Tibial artery (tissue), 4 donors: Measurements from ENCODE around the gene SH3TC2.

ENCODE experiments used
- DNase-seq, 2 donors: peaks; one replicate each; pipeline ENCODE4 v3.0.0-alpha.2; 2019
- H3K27ac ChIP-seq, 2 donors: fragments of 200-600 bp; sonication (generic) in 1 of 2; 1 replicate in 1 of 2; 2 replicates in 1 of 2; pipeline ENCODE4 v1.5.1; 2018 to 2019; ENCODE audit warnings: mild to moderate bottlenecking in 1 of 2
- H3K27me3 ChIP-seq, 2 donors: fragments of 200-600 bp; sonication (generic) in 1 of 2; one replicate each; pipeline versions ENCODE4 v1.5.1 to v1.6.0; 2016 to 2019
- H3K36me3 ChIP-seq, 3 donors: fragments of 200-600 bp; sonication (generic) in 2 of 3; one replicate each; pipeline ENCODE4 v1.5.1; 2016 to 2019; ENCODE audit warnings: mild to moderate bottlenecking in 2 of 3
- H3K4me1 ChIP-seq, 4 donors: fragments of 200-600 bp; sonication (generic) in 2 of 4; 1 replicate in 3 of 4; 2 replicates in 1 of 4; pipeline ENCODE4 v1.5.1; 2016 to 2019
- H3K4me3 ChIP-seq, 2 donors: fragments of 200-600 bp; sonication (generic) in 1 of 2; 1 replicate in 1 of 2; 2 replicates in 1 of 2; pipeline ENCODE4 v1.5.1; 2018 to 2019; ENCODE audit warnings: mild to moderate bottlenecking in 2 of 2
- H3K9me3 ChIP-seq, 3 donors: fragments of 200-600 bp; sonication (generic) in 1 of 3; one replicate each; pipeline ENCODE4 v1.5.1; 2016 to 2019
- CTCF ChIP-seq, 2 experiments: fragments of 200-600 bp in 1 of 2; fragments of 450-650 bp in 1 of 2; IDR thresholded peaks; one replicate each; pipeline ENCODE4 v1.5.1; 2017 to 2019; ENCODE audit warnings: antibody characterized with exemption in 2 of 2, mild to moderate bottlenecking in 1 of 2, moderate library complexity in 1 of 2
- intact Hi-C: fragments of 100-400 bp; cut with DNase I; formaldehyde crosslinking; loops from one replicate; pipeline ENCODE4 v1.15.0; 2023; ENCODE audit warnings: low total_unique reads

SH3TC2 gene

DNA sequence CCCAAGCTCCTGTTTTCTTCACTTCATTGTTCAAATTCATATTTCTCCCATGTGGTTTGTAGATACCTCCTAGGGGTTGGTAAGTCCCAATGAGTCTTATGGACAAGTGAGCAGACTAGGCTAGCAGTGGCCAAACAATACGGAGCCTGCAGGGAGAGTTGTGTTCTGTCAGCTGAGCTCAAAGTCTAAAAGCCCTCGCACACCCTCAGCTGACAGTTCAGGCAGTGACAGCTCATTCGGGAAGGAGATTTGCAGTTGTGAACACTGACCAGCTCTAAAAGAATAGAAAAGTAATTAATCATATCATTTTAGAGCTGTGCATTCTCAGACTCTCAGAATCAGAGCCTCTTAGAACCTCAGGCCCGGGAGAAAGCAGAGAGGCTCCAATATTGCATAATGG lies 95.1 kb downstream of the SH3TC2 start:
- peaks cover 0 to 74% (median 50%) of the 10 kb centered on the region in 4 donors for H3K4me1 ChIP-seq
- no peaks in the 10 kb centered on the region for H3K27me3 ChIP-seq
- intact Hi-C loops, result no loop called here
- no peak for DNase-seq
- H3K4me3 ChIP-seq, result no peak overlapping the region
- H3K36me3 ChIP-seq, result no peaks in the 10 kb centered on the region
- TF ChIP-seq CTCF (IDR thresholded peaks at IDR 0.05), result no peak
- peak overlapping the region; percentile 67 to 77 for H3K27ac ChIP-seq
- no peaks in the 10 kb centered on the region for H3K9me3 ChIP-seq

DNA sequence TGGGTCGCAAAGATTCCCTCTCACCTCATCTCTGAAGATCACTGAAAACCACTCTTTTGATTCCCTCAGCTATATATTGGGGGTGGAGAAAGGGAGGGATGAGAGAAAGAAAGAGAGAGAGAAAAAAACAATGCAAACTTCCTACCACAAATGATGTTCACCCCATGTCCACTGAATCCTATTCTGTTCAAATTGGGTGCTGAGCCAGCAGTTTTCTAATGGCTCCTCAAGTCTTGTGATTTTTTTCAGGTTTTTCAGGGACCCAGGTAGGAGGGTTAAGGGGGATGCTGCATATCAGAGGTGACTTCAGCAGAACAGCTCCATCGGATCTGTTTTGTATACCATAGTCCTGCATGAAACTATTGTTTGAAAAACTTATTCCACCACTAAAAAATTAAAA lies 95.9 kb downstream of the SH3TC2 start:
- intact Hi-C loops, result no loop called here
- Histone ChIP-seq H3K4me1 (peaks cover 0 to 65% (median 48%) of the 10 kb centered on the region in 4 donors), H3K27me3 (no peaks in the 10 kb centered on the region), H3K4me3 (no peak overlapping the region), H3K9me3 (no peaks in the 10 kb centered on the region), H3K36me3 (no peaks in the 10 kb centered on the region), H3K27ac (peak overlapping the region; percentile 67 to 77)
- DNase-seq, result no peak
- TF ChIP-seq CTCF (IDR thresholded peaks at IDR 0.05), result no peak

- H3K4me3 ChIP-seq, result no peak overlapping the region
Measured at GRCh38 chr5:148966348-148966747, 96.5 kb downstream of the SH3TC2 start.

DNA sequence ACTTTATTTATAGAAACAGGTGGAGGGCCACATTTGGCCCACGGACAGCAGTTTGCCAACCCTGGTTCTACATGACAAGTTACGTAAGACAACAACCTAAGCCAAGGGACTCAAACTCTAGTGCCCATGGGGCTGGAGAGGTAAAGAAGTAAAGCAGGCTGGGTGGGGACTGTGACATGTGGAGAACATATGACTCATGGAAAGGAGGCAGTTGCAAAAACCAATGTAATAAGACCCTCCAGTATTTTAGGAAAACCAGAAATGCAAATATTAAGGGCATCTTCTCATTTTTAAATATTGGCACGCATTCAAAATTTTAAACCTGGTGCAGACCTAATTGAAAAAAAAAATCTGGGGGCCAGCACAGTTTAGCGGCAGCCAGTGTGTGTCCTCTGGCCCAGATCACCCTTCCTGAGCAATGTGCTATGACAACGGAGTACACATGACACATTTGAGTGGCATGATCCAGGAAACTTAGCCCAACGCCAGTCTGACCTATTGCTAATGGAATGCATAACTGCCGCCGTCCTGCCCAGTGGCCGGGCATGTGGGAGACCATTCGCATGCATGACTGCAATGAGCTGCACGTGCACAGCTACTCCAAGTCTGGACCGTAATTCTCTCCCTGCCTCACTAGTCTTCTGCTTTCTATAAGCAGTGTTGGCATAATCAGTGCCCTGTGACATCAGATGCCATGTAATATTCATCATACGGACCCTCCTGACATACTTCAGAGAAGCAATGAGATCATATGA lies 97.2 kb downstream of the SH3TC2 start:
- intact Hi-C loops, result no loop called here
- Histone ChIP-seq H3K36me3 (no peaks in the 10 kb centered on the region), H3K9me3 (no peaks in the 10 kb centered on the region), H3K27ac (peak overlapping the region; percentile 67 to 77), H3K4me1 (peaks cover 0 to 58% (median 45%) of the 10 kb centered on the region in 4 donors), H3K4me3 (no peak overlapping the region), H3K27me3 (no peaks in the 10 kb centered on the region)
- peak; percentile 83 to 96 for DNase-seq
- TF ChIP-seq CTCF (IDR thresholded peaks at IDR 0.05), result no peak

More at GRCh38 chr5:148966348-148966747, 96.5 kb downstream of the SH3TC2 start:
- H3K27ac ChIP-seq, result peak overlapping the region; percentile 67 to 77
- peaks cover 0 to 63% (median 49%) of the 10 kb centered on the region in 4 donors for H3K4me1 ChIP-seq
- intact Hi-C loops, result no loop called here
- H3K9me3 ChIP-seq, result no peaks in the 10 kb centered on the region
- no peak for DNase-seq
- H3K36me3 ChIP-seq, result no peaks in the 10 kb centered on the region
- H3K27me3 ChIP-seq, result no peaks in the 10 kb centered on the region
- TF ChIP-seq CTCF (IDR thresholded peaks at IDR 0.05), result no peak

- Histone ChIP-seq H3K27me3 (no peaks in the 10 kb centered on the region), H3K36me3 (no peaks in the 10 kb centered on the region), H3K4me1 (peaks cover 0 to 38% (median 26%) of the 10 kb centered on the region in 4 donors), H3K27ac (no peak overlapping the region), H3K4me3 (no peak overlapping the region), H3K9me3 (no peaks in the 10 kb centered on the region)
- intact Hi-C loops, result no loop called here
- DNase-seq, result peak in 1 of 2 donors; percentile 38
- TF ChIP-seq CTCF (IDR thresholded peaks at IDR 0.05), result no peak
Measured at GRCh38 chr5:148963664-148964063, 99.2 kb downstream of the SH3TC2 start.
